ENCODE results near the gene CCDC178. TPM values are rescaled to one million over a fixed set of nuclear protein-coding genes. Genes with fewer than 3 reads are reported as not detected.
"Not testable (repeated sequence)": the region's sequence is repeated elsewhere in the genome, so short reads cannot be mapped to it uniquely, and the experiment has no call there.

The CCDC178 gene
- polyA plus RNA-seq, 12 donors = 0.19 to 1.4 (median 0.73) TPM; not detected in 2

DNA sequence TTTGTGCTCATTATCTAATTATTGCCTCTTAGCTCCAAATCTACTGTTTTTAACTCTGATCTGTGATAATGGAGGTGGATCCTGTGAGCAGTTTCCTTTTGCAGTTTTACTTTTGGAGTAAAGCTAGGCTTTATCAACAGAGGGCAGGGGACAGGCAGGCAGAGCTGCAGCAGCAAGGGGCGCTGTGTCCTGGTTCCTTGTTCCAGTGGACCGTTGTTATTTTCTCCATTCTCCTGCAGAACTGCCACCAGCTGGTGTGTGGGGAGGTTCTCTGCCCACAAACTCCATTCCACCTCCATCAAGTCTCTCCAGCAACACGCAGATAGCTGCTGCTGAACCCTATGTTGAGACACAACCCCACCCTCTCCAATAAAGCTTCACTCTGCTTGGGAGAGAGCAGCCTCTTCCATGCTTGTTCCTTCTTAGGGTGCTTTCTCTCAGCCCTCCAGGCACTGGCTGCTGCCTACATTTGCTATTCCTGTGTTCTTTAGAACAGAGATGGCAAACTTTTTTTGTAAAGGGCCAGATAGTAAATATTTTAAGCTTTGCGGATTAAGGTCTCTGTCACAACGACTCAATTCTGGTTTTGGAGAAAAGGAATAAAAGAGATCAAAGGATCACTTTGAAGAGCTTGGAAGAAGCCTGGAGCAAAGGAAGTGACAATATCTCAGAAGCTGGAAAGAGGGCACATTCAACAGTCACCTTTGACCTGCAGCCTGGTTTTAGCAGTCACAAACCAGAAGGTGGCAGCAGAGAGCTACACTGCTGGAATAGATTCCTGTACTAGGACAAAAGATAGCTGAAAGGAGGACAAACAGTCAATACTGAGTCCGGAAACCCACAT lies 208.8 kb downstream of the CCDC178 start:
- peak; percentile 75 for DNase-seq

DNA sequence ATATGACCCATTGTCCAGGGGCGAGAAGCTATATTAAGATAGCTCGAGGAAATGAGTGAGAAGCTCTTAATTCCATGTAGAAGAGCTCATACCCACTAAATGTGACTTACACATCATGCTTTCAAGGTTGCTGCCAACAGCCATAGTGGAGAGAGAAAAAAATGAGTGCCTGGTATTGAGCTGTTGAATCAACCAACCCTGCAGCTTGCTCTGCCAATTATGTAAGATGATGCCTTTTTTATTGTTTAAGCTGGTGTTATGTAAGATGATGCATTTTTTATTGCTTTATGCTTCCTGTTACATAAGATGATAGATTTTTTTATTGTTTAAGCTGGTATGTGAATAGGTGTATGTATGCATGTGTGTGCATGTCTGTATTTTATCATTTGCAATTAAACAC lies 228.2 kb downstream of the CCDC178 start:
- no peak for DNase-seq

DNA sequence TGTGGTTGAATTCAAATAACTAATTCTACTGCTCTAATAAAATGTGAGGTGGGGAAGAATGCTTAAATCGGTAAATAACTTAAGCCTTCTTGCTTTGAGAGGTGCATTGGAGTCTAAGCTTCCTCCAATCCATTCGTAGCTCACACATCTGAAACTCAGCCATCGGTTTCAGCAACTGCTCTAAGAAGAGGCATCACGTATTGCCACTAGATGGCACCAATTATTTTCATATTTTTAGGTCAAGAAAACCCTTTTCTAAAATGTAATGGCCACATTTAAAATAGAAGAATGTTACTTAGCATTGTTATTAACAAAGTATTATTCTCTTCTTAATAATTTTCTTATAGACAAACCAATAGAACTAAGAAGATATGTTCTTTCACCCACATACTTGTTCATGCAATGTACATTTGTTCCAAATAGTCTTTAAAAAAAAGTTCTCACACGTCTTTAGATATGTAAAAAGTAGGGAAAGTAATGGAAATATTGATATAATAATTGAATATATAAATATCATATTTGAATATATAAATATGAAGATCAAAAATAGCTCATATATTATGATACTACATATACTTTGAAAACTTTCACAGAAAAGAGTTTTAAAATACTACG lies 229.8 kb downstream of the CCDC178 start:
- peak; percentile 15 for DNase-seq

DNA sequence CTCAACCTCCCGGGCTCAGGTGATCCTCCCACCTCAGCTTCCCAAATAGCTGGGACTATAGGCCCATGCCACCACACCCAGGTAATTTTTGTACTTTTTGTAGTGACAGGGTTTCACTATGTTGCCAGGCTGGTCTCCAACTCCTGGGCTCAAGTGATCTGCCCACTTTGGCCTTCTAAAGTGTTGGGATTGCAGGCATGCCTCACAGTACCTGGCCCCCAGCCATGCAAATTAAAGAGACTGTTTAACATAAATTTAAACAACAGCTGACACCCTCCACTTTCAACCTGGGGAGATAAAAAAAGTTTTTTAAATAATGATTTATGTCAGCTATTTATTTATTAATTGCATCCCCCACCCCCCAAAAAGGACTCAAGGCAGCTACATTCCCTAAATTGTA lies 234.7 kb downstream of the CCDC178 start:
- no peak for DNase-seq

DNA sequence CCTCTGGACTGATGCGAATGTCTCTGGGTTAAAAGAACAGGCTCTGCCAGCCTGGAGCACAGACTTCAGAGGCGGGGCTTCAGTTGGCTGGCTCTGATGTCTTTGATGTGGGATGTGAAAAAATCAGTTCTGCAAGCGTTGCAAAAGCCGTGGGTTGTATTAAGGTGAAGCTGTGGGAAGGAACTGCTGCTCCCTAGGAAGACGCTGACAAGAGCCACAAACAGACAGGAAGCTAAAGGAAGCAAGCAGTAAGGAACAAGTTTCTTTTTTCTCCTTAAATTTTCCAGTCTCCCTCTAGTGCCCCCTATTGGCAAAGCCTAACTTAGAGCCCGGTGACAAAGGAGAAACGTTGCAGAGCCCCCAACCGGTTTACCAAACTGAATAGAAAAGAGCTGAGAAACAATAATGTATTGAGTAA lies 239.0 kb downstream of the CCDC178 start:
- peak; percentile 48 for DNase-seq

DNA sequence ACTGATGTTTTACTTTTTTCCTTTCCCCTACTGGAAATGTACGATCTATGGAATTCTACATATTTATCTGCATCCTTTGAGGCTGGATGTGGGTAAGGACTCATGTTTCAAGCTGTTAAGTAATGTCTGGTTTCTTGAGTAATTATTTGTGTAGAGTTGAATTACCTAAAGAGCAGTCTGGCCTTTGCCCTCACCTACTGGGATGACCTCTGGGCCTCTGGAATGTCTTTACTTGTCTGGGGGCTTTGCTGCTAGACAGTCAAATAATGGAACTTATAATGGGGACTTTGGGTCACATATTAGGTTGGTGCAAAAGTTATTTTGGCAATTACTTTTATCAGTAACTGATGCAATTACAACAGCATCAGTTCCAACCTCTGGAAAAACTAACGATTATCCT lies 244.7 kb downstream of the CCDC178 start:
- DNase-seq = no peak

DNA sequence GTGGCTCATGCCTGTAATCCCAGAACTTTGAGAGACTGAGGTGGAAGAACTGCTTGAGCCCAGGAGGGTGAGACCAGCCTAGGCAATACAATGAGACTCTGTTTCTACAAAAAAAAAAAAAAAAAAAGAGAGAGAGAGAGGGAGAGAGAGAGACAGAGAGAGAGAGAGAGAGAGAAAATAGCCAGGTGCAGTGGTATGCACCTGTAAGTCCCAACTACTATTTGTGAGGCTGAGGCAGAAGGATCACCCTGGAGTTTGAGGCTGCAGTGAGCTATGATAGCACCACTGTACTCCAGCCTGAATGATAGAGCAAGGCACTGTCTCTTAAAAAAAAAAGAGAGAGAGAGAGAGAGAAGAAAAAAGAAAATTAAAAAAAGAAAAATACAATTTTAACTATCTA lies 245.7 kb downstream of the CCDC178 start:
- no peak for DNase-seq

DNA sequence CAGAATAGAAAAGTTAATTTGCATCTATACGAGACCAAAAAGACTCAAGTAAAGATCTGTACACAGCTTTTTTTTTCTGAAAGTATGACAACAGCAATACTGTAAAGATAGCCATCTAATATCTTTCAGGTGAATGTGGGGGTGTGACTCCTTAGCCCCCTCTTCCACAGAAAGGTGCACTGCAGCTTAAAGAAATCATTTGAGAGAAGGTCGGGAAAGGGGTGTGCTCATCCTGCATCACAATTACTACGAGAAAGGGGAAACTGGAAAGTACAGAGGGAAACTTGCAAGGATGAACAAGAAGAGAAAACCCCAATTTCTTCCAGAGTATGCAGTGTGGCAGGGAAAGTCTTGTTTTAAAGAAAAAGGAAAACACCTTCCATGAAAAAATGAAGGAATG lies 255.6 kb downstream of the CCDC178 start:
- no peak for DNase-seq

DNA sequence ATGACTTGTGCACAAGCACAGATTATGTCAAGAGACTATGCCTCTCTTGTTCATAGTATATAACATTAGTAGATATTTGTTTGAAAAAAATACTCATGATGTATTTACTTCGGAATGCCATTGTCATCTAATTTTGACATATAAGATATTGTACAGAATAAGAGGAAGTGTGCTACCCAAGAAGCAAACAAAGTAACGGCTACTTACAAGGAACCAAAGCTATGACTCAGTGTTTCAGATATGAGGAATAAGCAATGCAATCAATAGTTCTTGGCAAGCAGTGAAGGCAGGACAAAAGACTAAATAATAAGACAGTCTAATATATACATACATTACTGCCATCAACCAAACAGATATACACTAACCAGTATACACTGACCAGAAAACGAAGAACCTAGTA lies 256.3 kb downstream of the CCDC178 start:
- no peak for DNase-seq

DNA sequence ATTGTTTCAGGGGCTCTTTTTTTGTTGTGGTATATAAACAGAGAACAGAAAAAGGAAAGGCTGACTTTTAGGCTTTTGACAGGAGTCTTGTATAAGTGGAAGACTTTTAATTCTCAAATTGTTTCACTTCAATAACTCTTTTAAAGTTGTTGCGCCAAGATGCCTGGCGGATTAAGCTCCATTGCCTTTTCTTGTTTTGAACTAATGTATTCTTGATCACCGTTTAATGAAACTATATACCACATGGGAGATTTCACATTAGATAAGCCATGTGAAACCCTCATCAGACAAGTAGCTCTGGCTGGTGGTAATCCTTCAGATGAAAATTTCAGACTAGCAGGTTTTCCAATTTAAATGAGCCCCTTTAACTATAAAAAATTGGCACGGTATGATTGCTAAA lies 257.4 kb downstream of the CCDC178 start:
- DNase-seq = no peak

DNA sequence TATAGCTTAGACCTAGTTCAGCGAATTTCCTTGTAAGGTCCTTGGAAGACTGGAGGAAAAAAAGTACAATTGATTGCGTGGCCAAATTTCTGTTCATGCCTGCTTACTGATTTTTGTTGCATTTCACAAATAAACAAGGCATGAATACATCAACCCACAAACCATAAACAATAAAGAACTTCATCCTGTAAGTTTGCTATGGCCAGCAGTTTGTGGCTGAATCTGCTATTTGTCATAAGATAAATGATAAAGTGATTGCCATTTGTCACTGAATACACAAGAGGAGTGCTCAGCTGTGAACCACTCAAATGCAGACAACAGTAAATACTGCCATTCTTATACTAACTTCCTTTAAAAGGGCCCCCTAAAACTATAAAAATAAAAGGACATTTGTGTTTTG lies 259.5 kb downstream of the CCDC178 start:
- no peak for DNase-seq

DNA sequence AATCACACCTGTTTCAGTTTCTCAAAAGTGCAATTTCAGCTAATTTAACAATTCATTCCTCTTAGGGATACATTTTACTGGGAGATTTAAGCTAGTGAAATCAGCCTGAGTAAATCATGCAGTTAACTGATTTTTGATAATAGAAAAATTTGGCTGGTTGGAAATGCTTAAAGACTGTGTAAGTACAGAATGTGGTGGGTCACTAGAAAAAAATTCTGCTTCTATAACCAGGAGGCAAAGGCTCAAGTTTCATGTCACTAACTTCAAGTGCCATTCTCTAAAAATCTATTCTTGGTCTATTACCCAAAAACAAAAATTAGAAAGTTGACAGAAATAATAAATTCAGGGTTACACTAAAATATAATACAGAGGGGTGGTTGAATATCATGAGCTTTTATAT lies 271.3 kb downstream of the CCDC178 start:
- no peak for DNase-seq

DNA sequence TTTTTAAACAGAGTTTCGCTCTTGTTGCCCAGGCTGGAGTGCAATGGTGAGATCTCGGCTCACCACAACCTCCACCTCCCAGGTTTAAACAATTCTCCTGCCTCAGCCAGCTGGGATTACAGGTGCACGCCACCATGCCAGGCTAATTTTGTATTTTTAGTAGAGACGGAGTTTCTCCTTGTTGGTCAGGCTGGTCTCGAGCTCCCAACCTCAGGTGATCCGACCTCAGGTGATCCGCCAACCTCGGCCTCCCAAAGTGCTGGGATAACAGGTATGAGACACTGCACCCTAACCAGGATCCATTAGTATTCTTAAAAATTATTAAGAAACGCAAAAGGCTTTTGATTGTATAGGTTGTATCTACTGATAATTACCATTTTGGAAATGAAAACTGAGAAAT lies 276.4 kb downstream of the CCDC178 start:
- not testable (repeated sequence) for DNase-seq

DNA sequence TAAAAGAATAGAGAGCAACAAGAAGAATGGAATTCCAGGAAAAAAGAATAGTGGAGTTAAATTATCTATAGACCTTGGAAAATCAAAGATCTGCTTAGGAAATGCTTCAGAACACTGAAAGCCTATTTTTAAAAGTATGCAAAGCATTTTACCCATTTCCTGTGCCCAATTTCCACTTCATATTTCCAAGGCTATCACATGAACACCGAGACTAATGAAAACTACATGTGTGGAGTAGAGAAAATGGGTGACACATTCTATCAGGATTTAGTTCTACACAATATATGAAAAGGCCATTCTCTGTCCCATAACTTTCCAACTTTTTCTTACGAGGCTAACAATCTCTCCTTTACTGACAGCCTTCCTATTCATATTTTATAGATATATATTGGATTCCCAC lies 279.4 kb downstream of the CCDC178 start:
- no peak for DNase-seq

DNA sequence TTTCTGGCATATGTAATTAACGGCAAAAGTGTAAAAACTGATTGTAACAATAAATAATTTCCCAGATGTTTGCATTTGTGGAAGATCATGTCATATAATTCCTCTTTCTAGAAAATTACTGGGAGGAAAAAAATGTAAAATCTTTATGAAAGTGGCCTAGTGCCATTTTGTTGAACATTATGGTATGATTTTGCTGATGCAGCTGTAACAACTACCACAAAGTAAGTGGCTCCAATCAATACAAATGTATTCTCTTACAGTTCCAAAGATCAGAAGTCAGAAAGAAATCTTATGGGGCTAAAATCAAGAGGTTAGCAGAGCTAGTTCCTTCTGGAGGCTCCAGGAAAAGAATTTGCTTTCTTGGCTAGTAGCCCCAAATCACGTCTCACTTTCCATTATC lies 281.4 kb downstream of the CCDC178 start:
- DNase-seq = no peak

DNA sequence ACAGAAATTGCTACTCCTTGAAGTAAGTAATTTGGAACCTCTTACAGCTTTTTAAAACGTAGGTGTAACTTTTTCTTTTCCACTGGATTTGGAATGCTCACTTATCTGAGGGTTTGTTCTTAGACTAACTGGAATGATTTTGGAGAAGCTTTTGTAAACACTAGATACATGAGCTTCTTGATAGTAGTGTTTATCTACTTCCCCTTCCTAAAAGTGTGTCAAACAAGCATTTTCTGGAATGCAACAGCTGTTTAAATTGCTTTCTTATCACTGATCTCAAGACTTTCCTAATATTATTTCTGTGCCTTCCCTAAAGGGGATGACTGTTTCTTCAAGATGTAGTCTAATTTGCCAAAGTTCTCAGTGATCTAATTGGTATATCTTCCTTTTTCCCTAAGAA lies 282.6 kb downstream of the CCDC178 start:
- DNase-seq = no peak

DNA sequence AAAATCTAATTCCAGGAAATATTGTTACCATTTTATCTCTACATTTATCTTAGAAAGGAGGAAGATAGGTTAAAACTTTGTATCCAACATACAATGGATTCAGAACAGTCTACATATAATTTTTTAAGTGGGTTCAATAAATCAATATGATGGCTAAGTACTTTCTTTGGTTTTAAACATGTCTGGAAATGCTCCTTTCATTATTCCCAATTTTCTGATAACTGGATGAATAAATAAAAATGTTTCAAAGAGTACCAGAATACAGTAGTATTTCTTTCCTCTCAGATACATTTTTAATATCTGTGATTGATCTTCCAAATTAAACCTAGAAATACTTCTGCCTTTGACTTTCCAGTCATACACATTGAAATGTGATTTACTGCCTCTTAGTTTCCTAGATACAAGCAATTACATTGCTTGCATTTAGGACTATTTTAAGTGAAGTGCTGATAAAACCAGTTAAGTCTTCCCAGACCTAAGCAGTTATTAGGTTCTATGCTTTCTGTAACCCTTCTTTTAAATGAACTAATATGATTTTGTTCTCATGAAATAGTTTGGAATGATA lies 283.5 kb downstream of the CCDC178 start:
- no peak for DNase-seq

DNA sequence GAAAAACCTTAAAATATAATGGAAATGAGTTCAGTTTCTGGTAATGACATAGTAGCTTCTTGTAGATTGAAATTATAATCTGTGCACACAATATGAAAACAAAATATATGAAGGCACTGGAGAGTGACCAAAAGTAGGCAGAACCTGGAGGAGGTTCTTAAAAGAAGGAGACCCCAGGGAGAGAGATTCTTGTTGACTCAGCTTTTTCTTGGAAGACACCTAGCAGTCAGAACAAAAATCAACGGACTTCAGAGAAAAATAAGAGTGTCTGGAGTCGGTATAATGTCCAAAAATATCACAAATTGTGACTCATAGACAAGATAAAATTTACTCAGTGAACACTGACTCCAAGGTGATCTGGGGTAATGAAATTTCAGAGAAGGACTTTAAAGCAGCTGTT lies 286.5 kb downstream of the CCDC178 start:
- DNase-seq = no peak

DNA sequence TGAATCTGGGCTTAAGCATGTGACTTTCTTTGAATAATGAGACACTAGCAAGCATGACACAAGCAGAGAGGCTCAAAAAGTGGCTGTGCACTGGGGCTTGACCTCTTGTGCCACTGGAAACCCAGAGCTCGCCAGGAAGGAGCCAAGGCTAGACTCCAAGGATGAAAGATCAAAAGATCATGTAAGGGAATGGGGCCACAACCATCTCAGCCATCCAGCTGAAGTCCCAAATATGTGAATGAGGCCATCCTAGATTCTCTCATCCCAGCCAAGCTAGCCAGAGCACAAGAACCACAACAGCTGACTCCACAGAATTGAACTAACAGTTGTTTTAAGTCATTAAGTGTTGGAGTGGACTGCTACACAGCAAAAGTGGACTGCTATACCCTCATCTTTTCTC lies 288.1 kb downstream of the CCDC178 start:
- DNase-seq = no peak

DNA sequence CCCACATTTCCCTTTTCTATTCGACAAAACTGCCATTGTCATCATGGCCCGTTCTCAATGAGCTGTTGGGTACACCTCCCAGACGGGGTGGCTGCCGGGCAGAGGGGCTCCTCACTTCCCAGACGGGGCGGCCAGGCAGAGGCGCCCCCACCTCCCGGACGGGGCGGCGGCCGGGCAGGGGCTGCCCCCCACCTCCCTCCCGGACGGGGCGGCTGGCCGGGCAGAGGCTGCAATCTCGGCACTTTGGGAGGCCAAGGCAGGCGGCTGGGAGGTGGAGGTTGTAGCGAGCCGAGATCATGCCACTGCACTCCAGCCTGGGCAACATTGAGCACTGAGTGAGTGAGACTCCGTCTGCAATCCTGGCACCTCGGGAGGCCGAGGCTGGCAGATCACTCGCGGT lies 292.7 kb downstream of the CCDC178 start:
- DNase-seq = not testable (repeated sequence)

DNA sequence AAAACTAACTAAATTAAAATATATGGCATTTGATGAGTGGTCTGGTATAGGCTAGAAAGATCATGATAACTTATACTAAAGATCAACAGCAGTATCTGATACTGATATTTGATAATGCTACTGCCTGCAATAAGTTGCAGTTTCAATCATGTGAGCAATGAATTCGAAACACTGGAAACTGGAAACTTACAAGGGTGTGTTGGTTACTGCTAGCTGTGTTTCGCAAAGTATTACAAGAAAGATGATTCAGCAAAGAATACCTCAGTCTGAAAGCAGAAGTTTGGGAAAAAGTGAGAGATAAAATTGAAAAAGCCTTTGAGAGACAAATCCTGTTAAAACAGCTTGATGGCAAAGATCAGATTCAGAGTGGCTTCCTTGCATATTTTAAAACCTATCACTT lies 294.5 kb downstream of the CCDC178 start:
- no peak for DNase-seq

DNA sequence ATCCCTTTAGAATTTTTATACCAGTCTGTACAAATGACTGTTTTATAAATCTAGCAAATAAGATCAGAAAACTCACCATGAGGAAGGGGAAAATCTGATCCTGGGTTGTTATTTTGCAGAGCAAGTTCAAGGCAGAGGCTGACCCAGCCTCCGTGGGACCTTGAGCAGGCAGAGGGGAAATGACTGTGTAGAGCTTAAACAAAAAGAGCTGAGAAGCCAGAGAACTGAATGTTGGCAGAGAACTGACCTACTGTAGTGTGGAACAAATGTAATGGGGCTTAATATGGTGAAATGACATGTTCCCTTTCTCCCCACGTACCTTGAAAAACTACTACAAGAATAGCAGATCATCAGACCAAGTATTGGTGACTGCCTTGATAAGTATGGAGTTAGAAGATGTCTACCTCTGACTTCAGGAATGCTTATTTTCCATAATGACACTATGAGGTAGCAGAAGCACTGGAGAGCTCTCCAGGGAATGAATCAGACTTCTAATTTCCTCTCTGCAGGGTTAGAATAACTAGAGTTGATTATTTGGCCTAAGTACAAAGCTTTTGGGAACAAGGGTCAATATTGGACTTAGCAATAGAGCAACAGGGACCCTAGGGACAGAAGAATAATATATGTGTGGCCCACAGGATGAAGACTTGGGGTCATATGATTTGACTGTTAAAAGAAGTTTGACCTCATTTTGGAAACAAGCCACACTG lies 304.4 kb downstream of the CCDC178 start:
- DNase-seq = no peak

DNA sequence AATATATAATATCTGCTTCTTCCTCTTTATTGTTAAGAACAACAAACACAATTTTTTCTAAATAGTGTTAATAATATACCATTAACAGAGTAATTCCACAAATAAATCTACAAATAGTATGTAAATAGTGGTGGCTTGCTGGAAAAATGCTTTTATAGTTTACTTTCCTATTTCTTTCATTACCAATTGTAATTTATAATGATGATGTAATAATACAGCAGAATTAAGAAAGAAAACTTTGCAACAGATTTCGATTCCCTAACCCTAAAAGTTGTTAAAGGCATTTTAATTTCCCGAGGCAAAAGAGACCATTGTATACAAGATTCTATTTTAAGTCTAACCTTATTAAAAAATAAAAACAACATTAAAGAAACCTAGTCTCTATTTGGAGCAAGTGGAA lies 307.9 kb downstream of the CCDC178 start:
- no peak for DNase-seq
